HG02623 (cell line): ENCODE results near the gene DOCK9.
"Not testable (repeated sequence)": the region's sequence is repeated elsewhere in the genome, so short reads cannot be mapped to it uniquely, and the experiment has no call there.

Source experiments
- ATAC-seq: cut with Tn5 transposase; IDR thresholded peaks from one replicate; pipeline ENCODE4 v1.9.1; 2021; ENCODE audit warnings: moderate library complexity; ENCODE audit not compliant: unreplicated experiment

DOCK9 gene

DNA sequence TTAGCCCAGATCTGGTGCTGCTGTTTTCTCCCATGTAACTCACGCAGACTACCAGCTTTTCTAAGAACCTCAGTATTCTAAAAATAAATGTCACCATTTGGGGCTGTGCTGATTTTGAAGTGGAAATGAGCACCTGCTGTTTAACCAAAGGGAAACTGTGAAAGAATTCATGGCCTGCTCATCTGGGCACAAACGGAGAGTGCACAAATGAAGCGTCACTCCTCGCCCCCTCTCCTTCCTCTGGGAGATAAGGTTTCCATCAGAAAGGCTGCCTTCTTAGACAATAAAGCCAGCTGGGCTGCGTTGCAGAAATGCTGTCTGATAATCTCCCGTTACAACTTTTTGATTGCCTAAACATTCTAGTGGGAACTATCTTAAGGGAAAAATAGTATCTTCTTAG lies 151.7 kb downstream of the DOCK9 start:
- no peak for ATAC-seq

DNA sequence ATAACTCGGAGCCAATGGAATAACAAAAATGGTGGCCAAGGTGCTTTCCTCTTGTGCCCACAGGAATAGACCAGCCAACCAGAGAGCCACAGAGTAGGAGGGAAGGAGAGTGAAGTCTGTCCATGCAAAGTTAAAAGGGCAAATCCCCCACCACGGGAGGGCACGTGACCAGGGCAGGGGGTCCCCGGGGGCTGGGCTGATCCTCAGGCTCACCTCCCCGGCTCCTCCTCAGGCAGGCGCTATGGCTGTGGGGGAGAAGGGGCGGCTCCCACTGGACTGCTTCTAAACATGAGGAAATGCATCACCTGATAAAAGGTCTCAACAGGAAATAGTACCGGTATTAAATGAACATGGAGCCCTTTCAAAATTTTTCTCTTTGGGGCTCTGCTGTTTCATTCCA lies 152.2 kb downstream of the DOCK9 start:
- no peak for ATAC-seq

- ATAC-seq, result no peak
Measured at GRCh38 chr13:98824376-98825160, 153.3 kb downstream of the DOCK9 start.

GRCh38 chr13:98823442-98823841 lies 154.4 kb downstream of the DOCK9 start:
- ATAC-seq, result no peak

DNA sequence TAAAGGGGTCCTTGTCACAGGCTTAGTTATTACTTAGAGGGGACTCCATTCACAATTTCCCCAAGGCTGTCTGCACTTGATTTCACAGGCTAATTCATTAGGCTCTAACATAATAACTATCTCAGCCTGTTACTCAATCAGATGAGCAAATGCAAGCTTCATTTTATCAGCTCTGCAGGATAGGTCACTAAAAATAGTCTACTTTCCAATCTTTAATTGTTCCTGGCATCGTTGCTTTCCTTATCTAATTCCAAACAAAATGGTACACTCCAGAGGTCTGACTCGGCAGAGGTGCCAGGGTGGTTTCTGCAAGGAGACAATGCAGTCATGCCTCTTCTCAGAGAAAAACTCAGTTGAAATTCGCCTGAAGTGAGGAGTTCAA lies 155.6 kb downstream of the DOCK9 start:
- no peak for ATAC-seq

GRCh38 chr13:98821372-98822224 lies 156.3 kb downstream of the DOCK9 start:
- no peak for ATAC-seq

- no peak for ATAC-seq
Measured at GRCh38 chr13:98820744-98821371, 157.0 kb downstream of the DOCK9 start.

DNA sequence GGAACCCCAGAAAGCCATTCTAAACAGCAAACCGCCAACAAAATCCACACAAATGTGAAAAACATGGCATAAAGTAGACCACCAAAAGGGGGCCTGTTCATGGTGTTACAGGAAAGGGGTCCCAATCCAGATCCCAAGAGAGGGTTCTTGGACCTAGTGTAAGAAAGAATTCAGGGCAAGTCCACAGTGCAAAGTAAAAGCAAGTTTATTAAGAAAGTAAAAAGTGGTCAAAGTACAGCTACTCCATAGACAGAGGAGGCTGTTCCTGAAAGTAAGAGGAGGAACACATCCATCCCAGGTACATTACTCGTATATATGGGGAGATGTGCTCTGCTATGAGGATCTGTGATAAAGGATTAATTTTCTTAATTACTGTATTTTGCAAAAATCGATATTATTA lies 157.6 kb downstream of the DOCK9 start:
- no peak for ATAC-seq

DNA sequence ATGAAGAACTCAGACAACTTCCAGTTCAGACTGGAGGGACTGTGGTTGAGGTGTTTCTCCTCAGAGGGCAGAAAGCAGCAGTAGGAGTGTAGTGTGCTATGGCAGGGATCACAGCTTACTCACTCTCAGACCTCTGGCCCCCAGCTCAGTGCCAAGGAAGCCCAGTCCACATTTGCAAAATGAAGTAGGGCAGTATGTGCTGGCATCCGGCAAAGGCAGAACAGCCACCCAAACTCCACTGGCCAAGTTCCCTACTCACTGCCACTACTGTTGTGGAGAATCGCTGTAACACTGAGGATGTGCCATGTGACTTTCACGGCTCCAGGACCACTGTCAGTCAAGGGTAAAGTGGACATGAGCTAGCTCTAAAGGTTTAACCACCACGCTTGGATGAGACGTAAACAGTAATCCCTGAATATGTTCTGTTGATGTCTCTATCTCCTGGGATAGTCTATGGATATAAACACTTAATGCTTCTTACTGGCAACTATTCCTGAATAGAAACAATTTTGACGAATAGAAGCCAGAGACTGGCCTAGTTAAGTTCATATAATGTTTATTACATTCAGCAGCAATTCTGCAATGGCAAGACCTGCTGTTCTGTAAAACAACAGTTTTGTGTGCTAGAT lies 158.4 kb downstream of the DOCK9 start:
- no peak for ATAC-seq

DNA sequence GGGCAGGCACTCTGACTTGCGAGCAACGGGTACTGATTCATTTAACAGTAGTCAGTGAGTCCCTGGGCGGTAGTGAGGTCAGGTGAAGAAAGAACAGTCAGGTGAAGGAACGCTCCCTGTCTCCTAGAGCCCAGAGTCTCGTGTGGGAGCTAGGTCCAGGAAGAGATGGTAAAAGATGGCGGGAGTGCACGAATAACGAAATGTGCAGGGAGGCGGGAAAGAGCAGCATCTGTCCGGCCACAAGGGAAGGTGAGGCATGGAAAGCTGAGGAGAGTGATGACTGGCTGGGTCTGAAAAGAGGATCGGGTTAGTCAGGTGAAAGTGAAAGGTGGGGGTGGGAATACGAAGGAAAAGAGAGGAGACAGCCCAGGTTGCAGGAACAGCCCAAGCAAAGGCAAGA lies 161.5 kb downstream of the DOCK9 start:
- no peak for ATAC-seq

DNA sequence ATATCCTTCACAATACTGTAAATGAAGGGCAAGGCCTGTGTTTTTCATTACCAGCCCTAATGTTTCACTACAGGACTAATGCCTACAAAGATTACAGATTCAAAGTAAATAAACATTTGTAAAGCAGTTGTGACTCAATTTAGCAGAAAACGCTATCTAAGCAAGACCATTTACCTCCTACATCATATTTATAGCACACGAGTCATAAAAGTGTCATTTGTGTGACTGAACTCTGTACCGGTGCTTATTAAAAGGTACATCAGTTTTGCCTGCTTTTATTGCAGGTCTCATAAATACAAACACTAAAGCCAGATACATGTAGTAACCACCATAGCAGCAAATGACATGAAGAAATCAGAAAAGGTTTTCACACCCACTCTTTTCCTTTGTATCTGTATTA lies 163.9 kb downstream of the DOCK9 start:
- no peak for ATAC-seq

DNA sequence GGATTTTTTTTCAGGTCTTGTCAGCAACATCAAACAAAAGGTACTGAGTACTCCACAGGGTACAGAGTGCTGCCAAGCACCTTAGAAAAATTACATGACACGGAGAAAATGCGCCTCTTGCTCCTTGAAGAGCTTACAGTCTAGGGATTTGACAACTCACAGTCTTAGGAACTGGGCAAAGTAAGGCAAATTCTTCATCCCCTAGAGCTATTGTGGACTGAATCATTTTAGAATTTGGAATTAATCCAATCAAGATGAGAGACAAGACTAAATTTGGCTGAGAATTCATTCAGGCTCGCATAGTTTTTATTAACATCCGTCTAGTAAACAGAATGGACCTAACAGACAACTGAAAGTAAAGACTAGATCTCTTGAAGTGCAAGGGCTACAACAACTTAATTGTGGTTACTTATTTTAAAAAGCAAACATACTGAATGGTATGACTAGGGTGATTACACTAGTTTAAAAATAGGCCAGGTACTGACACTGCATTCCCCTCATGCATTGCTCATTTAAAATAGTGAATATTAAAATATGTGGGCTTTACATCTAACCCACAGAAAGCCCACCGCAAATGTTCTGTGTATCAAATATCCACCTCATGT lies 165.6 kb downstream of the DOCK9 start:
- not testable (repeated sequence) for ATAC-seq

DNA sequence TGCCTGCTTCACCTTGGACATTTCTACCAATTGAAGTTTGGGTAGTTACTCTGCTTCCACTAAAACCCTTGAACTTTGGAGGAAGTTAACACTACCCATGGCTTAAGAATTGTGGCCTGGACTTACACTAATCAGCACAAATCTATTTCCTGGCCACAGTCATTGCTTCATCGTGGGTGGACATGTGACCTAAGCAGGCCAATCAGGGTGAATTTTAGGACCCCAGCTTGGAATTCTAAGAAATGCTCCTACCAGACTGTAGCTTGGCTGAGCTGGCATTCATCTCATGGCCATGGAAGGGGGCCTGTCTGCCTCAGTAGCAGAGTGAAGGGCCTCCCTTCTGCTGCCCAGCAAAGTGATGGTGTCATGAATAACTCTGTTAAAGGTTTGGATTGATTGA lies 167.1 kb downstream of the DOCK9 start:
- no peak for ATAC-seq

DNA sequence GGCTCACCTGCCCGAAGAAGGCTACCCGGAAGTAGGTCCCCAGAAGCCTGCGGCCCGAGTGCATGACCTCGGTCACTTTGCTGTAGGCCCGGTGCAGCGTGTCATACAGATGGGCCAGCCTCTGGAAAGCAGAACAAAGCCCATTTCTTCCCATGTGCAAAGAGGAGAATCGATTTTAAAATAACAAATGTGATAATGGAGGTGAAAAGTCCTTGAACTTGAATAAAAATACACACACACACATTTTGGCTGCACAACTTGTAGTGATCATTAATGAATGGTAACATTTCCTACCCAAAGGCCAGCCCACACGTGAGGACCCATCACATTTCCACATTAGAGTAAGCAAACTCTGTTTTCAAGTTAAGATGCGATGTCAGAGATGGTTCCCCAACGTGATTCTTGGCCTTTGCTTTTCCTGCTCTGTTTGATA lies 168.5 kb downstream of the DOCK9 start:
- no peak for ATAC-seq

DNA sequence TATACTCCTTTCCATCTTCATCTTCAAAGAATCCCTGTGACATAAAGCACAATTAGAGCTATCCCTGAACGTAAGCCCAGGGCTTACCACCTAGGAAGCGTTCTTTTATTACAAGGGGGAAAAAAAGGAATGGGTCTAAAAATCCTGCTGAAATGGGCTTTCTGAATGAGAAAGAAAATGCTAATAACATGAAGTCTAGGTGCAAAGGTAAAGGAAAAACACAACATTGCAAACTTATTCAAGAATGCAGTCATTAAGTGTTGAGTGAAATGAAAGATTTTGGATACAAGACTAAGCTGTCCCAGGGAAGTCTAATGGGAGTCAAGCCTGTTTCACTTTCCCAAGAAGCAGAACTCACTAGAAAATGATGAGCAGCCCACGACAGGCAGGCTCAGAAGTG lies 170.1 kb downstream of the DOCK9 start:
- ATAC-seq, result no peak

- ATAC-seq, result no peak
Measured at GRCh38 chr13:98804336-98804855, 173.5 kb downstream of the DOCK9 start.

DNA sequence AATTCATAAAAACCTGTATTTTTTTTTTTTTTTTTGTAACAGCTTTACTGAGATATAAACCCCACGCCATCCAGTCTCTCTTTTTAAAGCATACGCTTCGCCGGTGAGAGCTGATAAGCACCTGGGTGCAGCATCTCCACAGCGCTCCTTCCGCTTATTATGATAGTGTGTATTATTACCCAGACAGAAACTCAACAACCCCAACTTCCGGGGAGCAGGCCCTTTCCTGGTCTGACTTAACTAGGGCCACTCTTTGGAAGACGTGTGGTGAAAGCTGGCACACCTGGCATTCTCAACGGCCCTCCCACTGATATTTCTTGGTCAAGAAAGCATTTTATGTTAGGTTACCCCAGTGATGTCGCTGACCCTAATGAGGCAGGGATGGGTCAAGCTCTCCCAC lies 173.9 kb downstream of the DOCK9 start:
- ATAC-seq, result no peak

GRCh38 chr13:98803111-98803561 lies 174.7 kb downstream of the DOCK9 start:
- ATAC-seq, result no peak

DNA sequence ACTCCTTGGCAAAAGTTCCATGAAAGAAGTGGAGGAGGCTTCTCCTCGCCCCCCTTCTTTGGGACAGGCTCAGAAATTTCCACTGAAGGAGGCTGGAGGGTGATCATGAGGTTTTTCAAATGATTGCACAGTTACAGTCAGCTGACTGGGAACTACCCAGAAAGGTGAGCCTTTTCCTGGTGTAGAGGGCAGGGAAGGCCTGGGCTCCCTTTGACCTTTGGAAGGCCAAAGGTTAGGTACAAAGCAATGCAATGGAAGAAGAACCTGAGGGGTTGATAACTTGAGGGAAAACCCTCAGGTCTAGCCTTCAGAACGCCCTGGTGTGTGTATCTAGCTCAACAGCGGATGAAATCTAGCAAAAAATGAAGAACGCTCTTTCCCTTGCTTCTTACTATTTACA lies 175.3 kb downstream of the DOCK9 start:
- ATAC-seq, result no peak

DNA sequence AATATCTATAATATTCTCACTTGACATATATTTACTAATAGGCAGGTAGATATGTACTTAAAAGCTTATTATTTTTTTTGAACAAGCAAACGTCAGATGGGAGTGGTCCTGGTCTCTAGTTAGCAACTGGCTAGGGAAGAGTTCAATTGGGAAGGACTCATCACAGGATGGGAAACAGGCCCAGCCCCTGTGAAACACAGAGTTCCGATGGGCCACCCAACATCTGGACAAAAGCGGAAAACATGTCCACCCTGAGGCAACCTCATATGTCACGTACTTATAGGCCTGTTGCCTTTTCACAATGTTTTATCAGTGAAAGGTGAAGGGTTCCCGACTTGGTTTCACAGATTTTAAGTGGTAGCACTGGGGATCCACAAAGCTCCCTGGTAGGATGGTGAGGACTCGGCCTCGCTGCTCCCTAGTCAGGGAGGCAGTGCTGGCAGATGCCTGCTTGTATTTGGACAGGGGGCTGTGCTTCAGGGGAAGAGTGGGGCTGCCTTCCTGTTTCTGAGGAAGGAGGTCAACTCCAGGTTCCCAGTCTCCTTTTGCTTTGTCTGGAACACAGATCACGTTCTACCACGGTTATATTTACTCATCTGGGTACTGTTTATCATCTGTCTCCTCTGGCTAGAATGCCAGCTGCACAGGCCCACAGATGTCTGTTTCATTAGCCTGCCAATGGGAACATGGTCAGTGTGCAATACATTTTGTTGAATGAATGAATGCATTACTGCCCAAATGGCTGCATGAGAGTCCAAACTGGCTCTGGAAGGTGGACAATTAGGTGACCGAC lies 176.0 kb downstream of the DOCK9 start:
- no peak for ATAC-seq
